ENCODE results near the gene ELK3. TPM values are rescaled to one million over a fixed set of nuclear protein-coding genes. Genes with fewer than 3 reads are reported as not detected.

ELK3 gene
- total RNA-seq, 1 donor from 2014 or later = 18.9 TPM

DNA sequence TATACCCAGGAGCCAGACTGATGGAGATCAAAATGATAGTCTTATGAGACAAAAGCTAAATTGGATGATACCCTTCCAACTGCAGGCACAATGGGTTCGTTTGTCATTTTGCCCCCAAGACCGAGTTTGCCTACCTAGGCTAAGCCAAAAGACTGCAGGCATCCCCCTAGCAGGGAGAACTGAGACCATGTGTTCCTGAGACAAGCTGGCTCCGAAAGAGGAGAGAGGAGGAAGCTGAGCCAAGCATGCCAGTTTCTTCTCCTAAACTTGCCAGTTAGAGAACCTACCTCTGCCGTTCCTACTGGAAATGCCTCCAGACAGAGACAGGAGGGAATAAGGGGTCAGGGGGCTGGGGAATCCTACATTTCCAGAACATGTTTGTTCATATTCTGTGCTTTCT, 8.3 kb upstream of the ELK3 start:
- ATAC-seq (ENCODE audit: poor library complexity) (no peak), DNase-seq (no peak)
- intact Hi-C loops (cut with DNase I) = no loop called here

DNA sequence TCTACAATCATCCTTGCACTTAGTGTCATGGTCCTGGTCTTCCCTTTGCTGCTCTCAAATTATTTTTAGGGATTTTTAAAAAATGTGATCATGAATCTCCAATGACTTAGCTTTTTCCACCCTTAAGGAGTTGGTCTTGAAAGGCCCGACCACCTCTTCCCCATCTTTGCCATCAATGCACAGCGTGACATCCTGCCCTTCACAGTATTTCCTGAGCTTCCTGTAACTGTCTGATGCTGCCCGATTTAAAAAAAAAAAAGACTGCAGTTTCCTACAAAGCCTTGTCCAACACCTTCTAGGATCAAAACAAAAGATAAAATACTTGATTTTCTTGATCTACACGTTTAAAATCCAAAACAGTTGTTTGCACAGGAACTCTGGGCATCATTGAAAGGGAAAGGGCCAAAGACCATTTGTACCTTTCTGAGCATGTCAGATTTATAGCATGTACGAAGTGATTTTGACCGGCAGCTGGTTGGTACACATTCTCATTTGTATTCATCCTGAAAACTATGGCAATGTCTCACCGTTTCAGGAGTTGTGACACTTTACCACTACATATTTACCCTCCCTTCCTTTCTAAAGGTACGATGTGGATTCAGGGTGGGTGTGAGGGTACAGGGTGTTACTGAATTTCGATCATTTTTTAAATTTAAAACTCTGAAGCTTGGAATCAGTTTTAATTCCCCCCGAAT, 7.4 kb upstream of the ELK3 start:
- ATAC-seq (ENCODE audit: poor library complexity) (no peak), DNase-seq (no peak)
- intact Hi-C loops (cut with DNase I) = no loop called here

DNA sequence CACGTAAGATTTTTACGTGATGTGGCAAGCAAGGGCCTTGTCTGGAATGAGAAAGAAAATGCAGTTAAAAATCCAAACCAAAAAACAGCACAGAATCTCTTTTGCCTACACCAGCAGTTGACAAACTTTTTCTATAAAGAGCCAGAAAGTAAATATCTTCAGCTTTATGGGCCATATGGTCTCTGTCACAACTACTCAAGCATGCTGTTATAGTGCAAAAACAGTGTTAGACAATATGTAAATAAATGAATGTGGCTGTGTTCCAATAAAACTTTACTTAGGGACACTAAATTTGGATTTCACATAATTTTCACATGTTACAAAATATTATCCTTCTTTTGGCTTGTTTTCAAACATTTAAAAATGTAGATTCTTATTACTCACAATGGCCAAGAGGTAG, 6.2 kb upstream of the ELK3 start:
- ATAC-seq (ENCODE audit: poor library complexity) (no peak), DNase-seq (no peak)
- intact Hi-C loops (cut with DNase I) = no loop called here

DNA sequence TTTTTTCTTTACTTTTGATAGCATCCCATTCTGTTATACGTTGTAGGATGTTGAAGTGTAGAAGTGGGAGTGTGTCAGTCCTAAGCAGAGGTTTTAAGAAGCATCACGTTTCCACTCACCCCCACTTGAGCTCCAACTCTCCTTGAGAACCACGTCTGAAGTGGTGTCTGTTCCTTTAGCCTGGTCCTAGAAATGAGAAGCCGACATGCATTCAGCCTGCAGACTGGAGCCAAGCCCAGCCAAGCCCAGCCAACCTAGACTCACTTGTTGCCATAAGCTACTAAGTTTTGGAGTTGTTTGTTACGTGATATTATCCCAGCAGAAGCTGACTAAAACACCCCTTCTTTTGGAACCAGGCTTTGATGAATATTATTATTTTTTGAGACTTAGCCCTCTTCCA, 4.4 kb upstream of the ELK3 start:
- DNase-seq (no peak), ATAC-seq (ENCODE audit: poor library complexity) (no peak)
- intact Hi-C loops (cut with DNase I) = no loop called here

DNA sequence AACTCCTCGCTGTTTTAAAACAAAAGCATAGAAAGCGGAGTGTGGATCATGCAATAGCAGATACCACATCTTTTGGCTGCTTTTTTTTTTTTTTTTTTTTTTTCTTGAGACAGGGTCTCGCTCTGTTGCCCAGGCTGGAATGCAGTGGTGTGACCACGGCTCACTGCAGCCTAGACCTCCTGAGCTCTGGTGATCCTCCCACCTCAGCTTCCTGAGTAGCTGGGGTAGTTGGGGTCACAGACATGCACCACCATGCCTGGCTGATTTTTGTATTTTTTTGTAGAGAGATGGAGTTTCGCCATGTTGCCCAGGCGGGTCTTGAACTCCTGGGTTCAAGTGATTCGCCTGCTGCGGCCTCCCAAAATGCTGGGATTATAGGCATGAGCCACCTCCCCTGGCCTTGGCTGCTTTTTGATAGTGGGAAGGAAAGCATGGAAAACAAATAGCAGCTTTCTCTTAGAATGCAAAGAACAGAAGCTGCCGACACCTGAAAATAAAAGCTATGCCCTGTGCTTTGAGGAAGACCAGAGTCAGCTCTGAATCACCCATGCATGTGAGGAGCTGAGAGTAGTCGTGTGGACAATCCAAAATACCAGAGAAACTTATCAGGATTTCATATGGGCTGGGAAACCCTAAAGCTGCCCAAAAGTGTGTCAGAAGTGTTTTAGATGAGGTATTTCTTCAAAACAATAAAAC, 3.6 kb upstream of the ELK3 start:
- DNase-seq (no peak), ATAC-seq (ENCODE audit: poor library complexity) (no peak)
- intact Hi-C loops (cut with DNase I) = no loop called here

DNA sequence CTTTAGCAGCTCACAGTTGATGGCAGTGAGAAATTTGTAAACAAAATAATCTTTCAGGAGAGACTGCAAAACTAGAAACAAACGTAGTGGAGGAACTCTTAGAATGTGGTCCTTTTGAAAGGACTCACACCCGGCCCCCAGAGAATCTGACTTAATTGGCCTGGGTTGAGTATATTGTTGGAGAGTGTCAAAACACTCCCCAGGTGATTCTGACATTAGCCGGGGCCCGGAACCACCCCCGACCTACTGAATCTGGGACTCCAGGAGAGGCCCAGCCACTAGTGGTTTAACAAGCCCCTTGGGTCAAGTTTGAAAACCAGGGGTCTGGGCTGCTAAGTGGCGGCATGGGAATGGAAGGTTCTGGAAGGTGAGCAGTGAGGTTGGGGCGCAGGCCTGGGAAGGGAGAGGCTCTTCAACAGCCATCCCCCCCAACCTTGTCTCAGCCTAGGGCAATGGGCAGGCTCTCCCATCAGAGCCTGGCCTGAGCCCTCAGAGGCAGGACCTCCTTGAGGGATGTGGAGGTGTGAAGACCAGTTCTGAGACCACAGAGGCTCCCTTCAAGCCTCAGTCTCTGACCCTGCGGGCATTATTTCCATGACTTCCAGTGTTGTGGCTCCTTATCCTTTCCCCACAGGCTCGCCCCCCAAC, 1.1 kb upstream of the ELK3 start:
- no peak for DNase-seq
- intact Hi-C loops (cut with DNase I) = no loop called here
- no peak for ATAC-seq (ENCODE audit: poor library complexity)

DNA sequence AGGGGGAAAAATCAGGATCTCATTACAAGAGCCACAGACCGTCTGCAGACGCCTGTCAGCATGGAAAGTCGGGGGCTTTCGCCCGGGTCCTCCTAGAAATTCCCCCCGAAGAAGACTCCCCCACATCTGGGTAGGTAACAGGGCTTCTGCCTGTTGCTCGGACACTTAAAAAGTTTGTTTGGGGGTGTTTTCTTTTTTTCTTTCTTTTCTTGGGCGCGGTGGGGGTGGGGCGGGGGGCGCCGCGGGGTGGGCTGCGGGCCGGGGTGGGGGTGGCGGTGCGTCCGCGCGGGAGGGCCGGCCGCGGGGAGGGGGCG, 358 bp downstream of the ELK3 start:
- DNase-seq (no peak), ATAC-seq (ENCODE audit: poor library complexity) (no peak)
- intact Hi-C loops (cut with DNase I) = no loop called here

DNA sequence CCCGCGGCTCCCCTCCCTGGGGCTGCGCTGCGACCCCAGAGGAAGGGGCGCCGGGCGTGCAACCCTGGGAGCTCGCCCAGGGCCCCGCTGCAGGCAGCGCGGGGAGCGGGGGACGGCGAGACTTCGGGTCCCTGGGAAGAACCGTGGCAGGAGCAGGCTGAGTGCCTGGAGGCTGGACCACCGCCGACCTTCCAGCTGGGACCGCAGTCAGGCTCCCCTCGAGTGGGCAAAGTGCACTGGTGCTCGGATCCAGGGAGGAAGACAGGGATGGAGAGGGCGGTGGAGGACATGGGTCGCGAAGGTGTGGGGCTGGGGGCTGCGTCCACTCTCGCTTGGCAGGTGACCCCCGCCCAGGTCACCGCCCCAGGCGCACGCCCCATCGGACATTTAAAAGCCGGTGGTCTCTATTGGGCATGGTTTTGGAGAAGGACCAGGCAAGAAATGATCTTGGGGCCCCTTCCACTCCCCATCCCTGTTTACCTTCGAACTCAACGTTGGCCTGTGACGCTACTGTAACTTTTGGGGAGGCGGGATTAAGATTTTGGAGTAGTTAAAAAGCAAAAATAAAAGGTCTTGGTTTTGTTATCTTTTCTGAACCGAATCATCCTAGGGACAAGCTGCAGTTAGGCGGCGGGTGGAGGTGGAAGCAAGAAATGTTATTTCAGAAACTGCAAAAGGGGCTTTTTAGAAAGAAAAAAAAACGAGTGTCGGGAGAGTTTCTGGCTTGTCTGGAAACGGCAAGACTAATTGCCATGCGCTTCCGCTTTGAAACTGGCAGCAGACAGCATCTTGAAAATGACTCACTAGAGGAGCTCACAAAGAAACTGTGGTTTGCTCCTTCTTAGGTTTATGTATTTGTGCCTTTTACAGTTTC, 1.0 kb downstream of the ELK3 start:
- intact Hi-C loops (cut with DNase I) = no loop called here
- ATAC-seq (ENCODE audit: poor library complexity) (peak; percentile 58), DNase-seq (peak; percentile 51)

DNA sequence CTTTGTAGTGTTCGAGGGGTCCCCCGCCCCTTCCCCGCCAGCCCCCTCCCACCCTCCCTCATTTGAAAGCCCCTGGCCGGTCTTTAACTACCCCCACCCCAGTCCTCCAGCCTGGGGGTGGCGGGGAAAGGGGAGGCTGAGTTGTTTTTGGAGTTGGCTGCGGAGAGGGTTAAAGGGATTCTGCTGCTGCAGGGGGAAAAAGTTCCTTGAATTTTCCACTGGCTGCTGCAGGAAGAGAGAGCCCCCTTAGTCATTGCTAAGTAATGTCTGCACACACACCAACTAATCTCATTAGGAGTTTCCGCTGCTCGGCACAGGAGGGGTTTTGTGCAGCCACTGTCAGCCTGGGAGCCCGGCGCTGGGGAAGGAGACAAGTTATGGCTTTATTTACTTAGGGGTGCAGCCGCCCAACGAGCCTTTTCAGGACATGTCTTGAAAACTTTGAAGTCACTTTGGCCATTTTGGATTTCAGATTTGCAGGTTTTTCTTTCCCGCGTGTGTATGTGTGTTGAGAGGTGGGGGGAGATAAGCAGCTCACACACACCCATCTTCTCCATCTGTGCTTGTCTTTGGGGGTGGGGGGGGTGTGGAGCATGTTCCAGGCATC, 1.8 kb downstream of the ELK3 start:
- DNase-seq (no peak), ATAC-seq (ENCODE audit: poor library complexity) (peak; percentile 18)
- intact Hi-C loops (cut with DNase I) = no loop called here

DNA sequence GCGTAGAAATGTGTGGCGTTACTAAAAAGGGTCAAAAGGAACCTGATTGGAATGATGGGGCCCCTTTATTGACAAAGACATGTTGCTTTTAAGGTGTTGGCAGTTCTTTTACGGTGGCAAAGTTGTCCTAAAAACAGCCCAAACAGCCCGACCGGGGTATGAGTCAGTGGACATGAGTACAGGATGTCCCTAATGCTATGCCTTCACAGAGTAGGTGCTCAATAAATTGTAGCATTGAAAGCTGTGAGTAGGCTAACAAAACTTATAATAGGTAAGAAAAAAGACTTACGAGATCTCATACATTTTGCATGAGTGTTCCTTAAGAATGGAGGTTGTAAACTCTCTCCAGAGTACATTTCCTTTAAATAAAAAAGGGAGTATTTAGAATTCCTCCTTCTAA, 2.6 kb downstream of the ELK3 start:
- ATAC-seq (ENCODE audit: poor library complexity) = no peak
- intact Hi-C loops (cut with DNase I) = no loop called here

DNA sequence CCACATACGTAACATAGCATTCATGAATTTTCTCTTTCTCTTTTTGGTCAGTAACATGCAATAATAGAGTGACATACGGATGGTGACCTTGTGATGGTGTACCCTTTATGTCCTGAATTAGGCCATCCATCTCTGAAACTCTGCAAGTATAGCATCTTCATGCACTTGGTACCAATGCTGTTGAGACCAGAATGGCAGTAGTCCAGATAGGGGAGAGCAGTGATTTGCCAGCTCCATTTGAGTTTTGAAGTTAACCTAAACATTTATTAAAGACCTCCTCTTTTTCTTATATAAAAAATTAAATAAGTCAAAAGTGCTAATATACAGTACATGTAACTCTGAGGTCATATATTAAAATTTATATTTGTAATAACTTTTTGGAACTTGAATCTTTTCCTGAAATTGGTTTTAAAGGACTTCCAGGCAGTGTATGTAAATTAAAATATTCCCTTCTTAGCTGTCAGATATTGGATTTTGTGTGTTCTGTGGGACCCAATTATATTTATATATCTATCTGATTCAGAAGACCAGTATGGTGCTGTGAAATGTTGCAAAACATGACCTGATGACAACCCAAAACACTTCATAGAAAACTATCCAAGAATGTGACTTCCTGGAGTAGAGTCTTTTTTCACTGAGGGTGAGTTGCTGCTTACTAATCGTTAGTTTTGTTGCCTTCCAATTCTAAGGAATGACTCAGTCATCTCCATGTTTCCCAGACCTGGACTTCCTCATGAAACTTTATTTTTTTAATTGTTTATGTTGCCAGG, 3.5 kb downstream of the ELK3 start:
- intact Hi-C loops (cut with DNase I) = no loop called here
- no peak for ATAC-seq (ENCODE audit: poor library complexity)
- no peak for DNase-seq

More for the DNA sequence above, 2.6 kb downstream of the ELK3 start:
- DNase-seq = no peak

DNA sequence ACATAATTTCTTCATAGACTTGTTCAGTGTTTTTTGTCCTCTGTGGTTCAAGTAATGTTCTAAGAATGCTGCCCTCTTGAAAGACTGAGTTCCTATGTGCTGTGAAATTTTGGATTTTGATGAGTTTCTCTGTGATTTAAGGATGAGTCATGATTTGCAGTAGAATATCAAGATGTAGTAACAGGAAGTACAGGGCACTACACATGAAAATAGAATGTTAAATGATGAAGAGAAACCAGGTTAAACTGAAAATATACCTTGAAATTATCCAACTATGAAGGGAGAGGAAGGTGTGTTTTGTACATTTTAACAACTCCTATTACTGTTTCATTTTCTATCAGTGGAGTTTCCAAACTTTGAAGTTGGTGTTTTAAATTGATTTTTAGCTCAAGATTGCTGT, 4.8 kb downstream of the ELK3 start:
- DNase-seq (no peak), ATAC-seq (ENCODE audit: poor library complexity) (no peak)
- intact Hi-C loops (cut with DNase I) = no loop called here

DNA sequence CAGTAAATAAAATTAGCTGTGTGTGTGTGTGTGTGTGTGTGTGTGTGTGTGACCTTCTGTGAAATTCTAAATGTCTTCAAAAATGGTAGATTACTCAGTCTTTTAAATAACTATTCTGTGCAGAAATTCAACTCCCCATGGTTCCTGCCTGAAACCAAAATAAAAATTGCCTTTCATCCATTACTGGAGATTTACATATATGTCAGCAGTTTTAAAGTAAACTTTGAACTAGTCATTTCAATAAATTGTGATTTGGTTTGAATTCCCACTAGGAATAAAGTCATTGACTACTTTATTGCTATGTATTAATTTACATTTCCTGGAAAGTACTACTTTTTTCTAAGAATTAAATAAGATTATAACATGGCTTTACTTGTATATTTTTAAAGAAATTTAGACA, 5.3 kb downstream of the ELK3 start:
- no peak for DNase-seq
- intact Hi-C loops (cut with DNase I) = no loop called here
- ATAC-seq (ENCODE audit: poor library complexity) = no peak

DNA sequence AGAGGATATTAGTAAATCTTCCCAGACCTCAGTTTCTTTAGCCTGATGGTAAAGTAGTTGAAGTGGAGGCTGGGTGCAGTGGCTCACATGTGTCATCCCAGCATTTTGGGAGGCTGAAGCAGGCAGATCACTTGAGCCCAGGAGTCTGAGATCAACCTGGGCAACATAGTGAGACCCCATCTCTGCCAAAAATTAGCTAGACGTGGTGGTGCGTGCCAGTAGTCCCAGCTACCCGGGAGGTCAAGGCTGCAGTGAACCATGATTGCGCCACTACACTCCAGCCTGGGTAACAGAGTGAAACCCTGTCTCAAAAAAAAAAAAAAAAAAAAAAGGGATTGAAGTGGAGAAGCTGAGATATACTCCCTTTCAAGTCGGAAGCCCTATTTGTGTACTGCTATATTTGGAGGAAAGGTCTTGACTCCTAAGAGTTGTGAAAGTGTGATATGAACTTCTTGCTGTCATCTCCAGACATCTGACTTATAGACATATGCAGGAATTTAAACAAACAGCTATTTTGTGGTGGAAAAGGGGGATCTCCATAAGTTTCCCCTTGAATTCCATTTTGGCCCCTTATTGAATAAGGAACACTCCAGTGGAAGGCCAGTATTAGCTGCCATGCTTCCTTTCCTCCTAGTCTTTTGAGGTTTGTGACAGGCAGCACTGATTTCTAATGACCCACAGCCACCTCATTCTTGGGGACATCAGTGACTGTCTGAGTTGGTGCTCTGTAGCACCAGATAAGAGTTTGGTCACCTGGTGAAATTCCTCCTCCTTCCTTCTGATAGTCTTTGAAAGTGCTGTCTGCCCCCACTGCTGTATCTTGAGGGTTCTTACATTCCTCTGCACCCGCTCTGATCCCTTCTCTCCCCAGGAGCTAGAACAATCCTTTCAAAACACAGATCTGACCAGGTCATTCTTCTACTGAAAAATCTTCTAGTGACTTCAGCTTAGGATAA, 7.4 kb downstream of the ELK3 start:
- ATAC-seq (ENCODE audit: poor library complexity) (no peak), DNase-seq (no peak)
- intact Hi-C loops (cut with DNase I) = no loop called here

DNA sequence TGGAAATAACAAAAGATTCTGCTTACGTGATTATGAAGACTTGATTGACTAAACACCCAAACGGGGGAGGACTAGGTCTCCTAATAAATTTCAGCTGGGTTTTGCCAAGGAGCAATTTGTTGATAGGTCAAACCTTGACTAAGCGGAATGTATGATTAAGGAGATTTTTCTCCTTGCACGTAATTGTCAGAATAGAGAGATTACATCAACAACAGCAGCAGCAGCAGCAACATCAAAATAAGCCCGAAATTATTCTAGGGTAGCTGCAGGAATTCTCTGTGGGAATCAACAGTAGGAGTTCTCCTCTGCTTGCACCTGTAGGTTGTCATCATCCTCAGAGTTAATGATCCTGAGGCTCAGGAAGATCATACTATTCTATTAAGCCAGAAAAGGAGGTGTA, 10.2 kb downstream of the ELK3 start:
- no peak for ATAC-seq (ENCODE audit: poor library complexity)
- intact Hi-C loops (cut with DNase I) = no loop called here

DNA sequence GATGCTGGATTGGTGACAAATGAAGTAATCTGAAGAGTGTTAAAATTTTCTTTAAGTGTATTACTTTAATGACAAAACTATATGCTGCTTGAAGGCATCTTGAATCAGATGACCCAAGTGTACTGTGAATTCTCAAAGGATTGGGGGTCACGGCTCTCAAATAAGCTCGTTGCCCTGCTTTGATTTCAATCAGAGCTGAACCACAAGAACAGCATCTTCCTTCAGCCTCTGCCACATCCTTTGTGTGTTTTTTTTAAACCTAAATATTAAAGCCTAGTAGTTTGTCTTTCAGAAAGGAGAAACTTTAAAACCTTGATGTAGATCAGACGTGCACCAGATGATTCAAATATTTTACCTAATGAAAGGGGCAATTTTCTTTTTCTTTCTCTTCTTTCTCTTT, 11.7 kb downstream of the ELK3 start:
- intact Hi-C loops (cut with DNase I) = no loop called here
- ATAC-seq (ENCODE audit: poor library complexity) (no peak), DNase-seq (no peak)

More for the DNA sequence above, 10.2 kb downstream of the ELK3 start:
- DNase-seq = no peak

DNA sequence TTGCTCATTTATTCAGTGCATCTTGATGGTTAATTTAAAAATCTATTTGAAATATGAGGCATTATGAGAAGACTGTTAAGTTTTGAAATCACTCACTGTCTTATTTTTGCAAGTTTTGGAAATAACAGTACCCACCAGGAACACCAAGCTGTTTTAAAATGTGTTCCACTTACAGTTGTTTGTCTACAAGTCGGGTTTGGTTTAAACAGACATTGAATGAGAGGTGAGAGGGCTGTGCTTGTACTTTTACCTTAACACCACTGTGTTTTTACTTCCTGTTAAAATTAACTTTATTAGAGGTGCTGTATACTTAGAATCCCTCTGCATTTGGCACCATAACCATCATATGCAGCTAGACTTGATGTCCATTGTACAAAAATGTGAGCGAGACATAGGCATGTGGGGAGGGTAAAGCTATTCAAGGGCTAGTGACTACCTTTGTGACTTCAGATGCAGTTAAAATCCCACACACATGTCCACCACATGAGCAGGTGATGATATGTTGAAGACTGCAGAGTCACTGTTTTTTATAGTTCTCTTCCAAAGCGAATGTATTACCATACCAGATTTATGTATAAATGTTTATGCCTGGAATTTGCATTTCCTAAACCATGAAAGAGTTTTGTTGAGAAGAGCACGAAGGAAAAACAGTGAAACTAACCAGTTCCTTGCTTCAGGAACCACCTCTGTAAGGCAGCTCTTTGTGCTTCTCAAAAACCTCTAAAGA, 12.9 kb downstream of the ELK3 start:
- intact Hi-C loops (cut with DNase I) = no loop called here
- no peak for ATAC-seq (ENCODE audit: poor library complexity)
- DNase-seq = no peak

All from Right ventricle myocardium superior (tissue), 1 donor.